NCI-H2029 (cell line): ENCODE data around the gene KRTAP20-1.

ENCODE experiments used
- DNase-seq: peaks from one replicate; lab custom pipeline; 2025; lab: John Stamatoyannopoulos, UW

The KRTAP20-1 gene

GRCh38 chr21:30646904-30647414 is 30.7 kb downstream of the KRTAP20-1 start:
- DNase-seq = no peak

- DNase-seq = no peak
Observed at GRCh38 chr21:30652891-30653290, 36.7 kb downstream of the KRTAP20-1 start.
